ENCODE measurements around the gene LRP1B. TPM values are rescaled to one million over a fixed set of nuclear protein-coding genes. Genes with fewer than 3 reads are reported as not detected.

LRP1B gene
- total RNA-seq, 1 donor from 2014 or later, result 8.8 TPM

GRCh38 chr2:141058556-141058955, 1072.3 kb downstream of the LRP1B start:
- no peak for TF ChIP-seq POLR2AphosphoS5 (IDR thresholded peaks at IDR 0.05; ENCODE audit: insufficient read depth in 1 of 2, low read depth in 1 of 2)
- TF ChIP-seq, protein P1, sequence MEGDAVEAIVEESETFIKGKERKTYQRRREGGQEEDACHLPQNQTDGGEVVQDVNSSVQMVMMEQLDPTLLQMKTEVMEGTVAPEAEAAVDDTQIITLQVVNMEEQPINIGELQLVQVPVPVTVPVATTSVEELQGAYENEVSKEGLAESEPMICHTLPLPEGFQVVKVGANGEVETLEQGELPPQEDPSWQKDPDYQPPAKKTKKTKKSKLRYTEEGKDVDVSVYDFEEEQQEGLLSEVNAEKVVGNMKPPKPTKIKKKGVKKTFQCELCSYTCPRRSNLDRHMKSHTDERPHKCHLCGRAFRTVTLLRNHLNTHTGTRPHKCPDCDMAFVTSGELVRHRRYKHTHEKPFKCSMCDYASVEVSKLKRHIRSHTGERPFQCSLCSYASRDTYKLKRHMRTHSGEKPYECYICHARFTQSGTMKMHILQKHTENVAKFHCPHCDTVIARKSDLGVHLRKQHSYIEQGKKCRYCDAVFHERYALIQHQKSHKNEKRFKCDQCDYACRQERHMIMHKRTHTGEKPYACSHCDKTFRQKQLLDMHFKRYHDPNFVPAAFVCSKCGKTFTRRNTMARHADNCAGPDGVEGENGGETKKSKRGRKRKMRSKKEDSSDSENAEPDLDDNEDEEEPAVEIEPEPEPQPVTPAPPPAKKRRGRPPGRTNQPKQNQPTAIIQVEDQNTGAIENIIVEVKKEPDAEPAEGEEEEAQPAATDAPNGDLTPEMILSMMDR (IDR thresholded peaks at IDR 0.05), result no peak
- no peak for TF ChIP-seq POLR2A (IDR thresholded peaks at IDR 0.05)
- no peaks in the 10 kb centered on the region for H3K4me1 ChIP-seq
- intact Hi-C loops (cut with DNase I), result no loop called here
- no peaks in the 10 kb centered on the region for H3K36me3 ChIP-seq
- H3K27me3 ChIP-seq, result no peaks in the 10 kb centered on the region
- no peaks in the 10 kb centered on the region for H3K9me3 ChIP-seq
- no peak overlapping the region for H3K27ac ChIP-seq
- H3K4me3 ChIP-seq, result no peak overlapping the region
- DNase-seq (ENCODE audit: extremely low spot score in 2 of 2), result no peak

DNA sequence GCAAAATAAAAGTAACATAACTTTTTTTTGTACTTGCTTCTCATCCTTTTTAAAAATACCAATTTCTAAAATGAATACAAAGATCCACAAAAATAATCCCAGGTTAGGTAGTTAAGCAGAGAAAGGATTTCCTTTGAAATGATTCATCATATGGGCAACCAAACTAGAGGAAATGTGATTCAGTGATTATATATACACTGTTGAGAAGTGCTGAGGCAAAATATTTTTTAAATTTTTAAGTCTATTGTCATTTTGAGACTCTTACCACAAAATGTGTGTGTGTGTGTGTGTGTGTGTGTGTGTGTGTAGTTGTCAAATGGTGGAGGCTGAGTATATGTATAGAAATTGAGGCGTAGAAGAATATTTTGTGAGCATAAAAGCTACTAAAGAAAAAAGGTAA, 1075.3 kb downstream of the LRP1B start:
- DNase-seq (ENCODE audit: extremely low spot score in 2 of 2), result no peak
- TF ChIP-seq POLR2A (IDR thresholded peaks at IDR 0.05) (no peak), POLR2AphosphoS5 (IDR thresholded peaks at IDR 0.05; ENCODE audit: insufficient read depth in 1 of 2, low read depth in 1 of 2) (no peak)
- TF ChIP-seq, protein P1 (IDR thresholded peaks at IDR 0.05), result no peak
- H3K27me3 ChIP-seq, result no peaks in the 10 kb centered on the region
- intact Hi-C loops (cut with DNase I), result no loop called here
- H3K9me3 ChIP-seq, result no peaks in the 10 kb centered on the region
- H3K4me3 ChIP-seq, result no peak overlapping the region
- no peak overlapping the region for H3K27ac ChIP-seq
- H3K4me1 ChIP-seq, result no peaks in the 10 kb centered on the region
- no peaks in the 10 kb centered on the region for H3K36me3 ChIP-seq

- Histone ChIP-seq H3K4me1 (no peaks in the 10 kb centered on the region), H3K27me3 (no peaks in the 10 kb centered on the region), H3K4me3 (no peak overlapping the region), H3K9me3 (no peaks in the 10 kb centered on the region), H3K27ac (no peak overlapping the region), H3K36me3 (no peaks in the 10 kb centered on the region)
- DNase-seq (ENCODE audit: extremely low spot score in 2 of 2), result no peak
- intact Hi-C loops (cut with DNase I), result no loop called here
- TF ChIP-seq POLR2A (IDR thresholded peaks at IDR 0.05), result no peak
- TF ChIP-seq, protein P1 (IDR thresholded peaks at IDR 0.05), result no peak
- TF ChIP-seq POLR2AphosphoS5 (IDR thresholded peaks at IDR 0.05; ENCODE audit: insufficient read depth in 1 of 2, low read depth in 1 of 2), result no peak
Measured at GRCh38 chr2:141048951-141049350, 1081.9 kb downstream of the LRP1B start.

GRCh38 chr2:141041281-141041680, 1089.5 kb downstream of the LRP1B start:
- Histone ChIP-seq H3K4me3 (no peak overlapping the region), H3K4me1 (no peaks in the 10 kb centered on the region), H3K9me3 (no peaks in the 10 kb centered on the region), H3K27ac (no peak overlapping the region), H3K27me3 (no peaks in the 10 kb centered on the region), H3K36me3 (no peaks in the 10 kb centered on the region)
- TF ChIP-seq, protein P1 (IDR thresholded peaks at IDR 0.05), result no peak
- no peak for TF ChIP-seq POLR2AphosphoS5 (IDR thresholded peaks at IDR 0.05; ENCODE audit: insufficient read depth in 1 of 2, low read depth in 1 of 2)
- no peak for TF ChIP-seq POLR2A (IDR thresholded peaks at IDR 0.05)
- intact Hi-C loops (cut with DNase I), result no loop called here
- no peak for DNase-seq (ENCODE audit: extremely low spot score in 2 of 2)

DNA sequence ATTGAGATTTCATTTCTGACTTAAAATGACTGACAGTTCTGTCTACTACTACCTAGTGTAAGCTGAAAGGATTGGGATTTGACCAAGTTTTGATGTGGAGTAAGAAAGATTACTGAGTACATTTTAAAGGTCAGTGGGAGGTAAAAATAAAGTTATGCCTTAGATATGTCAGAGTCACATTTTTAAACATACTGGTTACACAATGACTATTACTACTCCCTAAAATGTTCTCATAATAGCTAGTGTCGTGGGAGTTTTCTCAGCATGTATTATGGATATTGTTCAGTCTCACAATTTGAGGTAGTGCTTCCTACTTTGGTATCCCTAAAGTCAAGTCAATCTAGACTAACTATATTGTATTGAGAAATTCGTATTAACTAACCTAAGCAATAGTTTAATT, 1092.5 kb downstream of the LRP1B start:
- no peak overlapping the region for H3K4me3 ChIP-seq
- intact Hi-C loops (cut with DNase I), result no loop called here
- H3K9me3 ChIP-seq, result no peaks in the 10 kb centered on the region

More for the DNA sequence above, 1092.5 kb downstream of the LRP1B start:
- TF ChIP-seq, protein P1 (IDR thresholded peaks at IDR 0.05), result no peak
- no peak for TF ChIP-seq POLR2A (IDR thresholded peaks at IDR 0.05)
- Histone ChIP-seq H3K4me1 (no peaks in the 10 kb centered on the region), H3K27me3 (no peaks in the 10 kb centered on the region), H3K36me3 (no peaks in the 10 kb centered on the region), H3K27ac (no peak overlapping the region)
- no peak for DNase-seq (ENCODE audit: extremely low spot score in 2 of 2)

Data from vagina (tissue), 2 donors.